ENCODE measurements around the gene MVB12B. TPM values are rescaled to one million over a fixed set of nuclear protein-coding genes. Genes with fewer than 3 reads are reported as not detected.

The MVB12B gene
- total RNA-seq, 1 donor = 9.4 TPM

DNA sequence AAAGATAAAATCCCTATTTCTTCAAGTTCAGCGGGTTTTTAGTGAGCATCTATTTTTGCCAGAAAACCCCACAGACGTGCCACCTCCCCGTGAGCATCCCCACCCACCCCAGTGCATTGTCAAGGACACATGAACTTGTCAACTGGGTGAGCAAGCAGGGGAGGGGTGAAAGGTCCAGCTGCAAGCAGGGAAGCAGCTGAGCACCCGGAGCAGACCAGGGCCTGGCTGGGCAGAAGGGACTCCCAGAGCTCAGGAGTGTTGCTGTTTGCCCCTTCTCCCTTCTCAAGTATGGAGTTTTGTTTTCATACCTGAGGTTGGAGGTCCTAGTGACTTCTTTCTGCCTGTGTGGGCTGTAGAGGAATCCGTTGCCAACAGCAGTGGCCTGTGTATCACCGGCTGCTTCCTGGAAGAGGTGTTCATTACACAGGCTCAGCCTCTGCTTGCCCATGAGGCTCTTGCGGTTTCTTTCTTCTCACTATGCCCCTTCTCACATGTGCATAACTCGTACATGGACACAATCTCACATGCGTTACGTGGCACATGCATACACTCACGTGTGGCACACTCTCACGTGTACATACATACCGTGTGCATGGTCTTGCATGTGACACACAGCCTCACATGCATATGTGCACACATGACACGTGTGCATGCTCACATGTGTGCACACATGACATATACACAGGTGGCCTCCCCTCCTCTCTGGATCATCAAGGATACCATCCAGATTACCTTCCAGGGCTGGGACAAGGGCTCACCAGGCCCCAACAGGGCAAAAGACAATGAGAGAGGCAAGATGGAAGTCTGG lies 126.7 kb downstream of the MVB12B start:
- no peaks in the 10 kb centered on the region for H3K4me1 ChIP-seq (ENCODE audit: insufficient read depth, low read length)
- no peak overlapping the region for H3K4me3 ChIP-seq (ENCODE audit: low read length)
- no peaks in the 10 kb centered on the region for H3K27me3 ChIP-seq (ENCODE audit: insufficient read depth, low read length)

DNA sequence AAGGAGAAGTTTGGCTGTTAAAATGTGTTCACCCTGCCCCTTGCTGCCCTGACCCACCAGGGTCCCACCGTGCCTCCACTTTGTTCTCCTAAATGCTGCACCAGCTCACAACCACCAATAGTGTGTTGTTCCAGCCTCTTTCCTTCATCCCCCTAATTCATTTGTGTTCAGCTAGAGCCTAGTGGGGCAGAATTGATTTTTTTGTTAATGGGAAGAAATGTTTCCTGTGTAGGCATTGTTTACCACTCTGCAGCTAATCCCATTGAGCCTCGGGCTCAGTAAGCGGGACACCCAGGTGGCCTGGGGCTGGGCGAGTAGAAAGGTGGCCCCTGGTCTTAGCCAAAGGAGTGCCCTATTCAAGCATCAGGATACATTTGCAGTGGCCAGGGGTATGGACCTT lies 127.6 kb downstream of the MVB12B start:
- Histone ChIP-seq H3K9me3 (ENCODE audit: low read depth, low read length) (no peaks in the 10 kb centered on the region), H3K4me1 (ENCODE audit: insufficient read depth, low read length) (no peaks in the 10 kb centered on the region), H3K4me3 (ENCODE audit: low read length) (no peak overlapping the region), H3K27me3 (ENCODE audit: insufficient read depth, low read length) (no peaks in the 10 kb centered on the region)

More for the DNA sequence above, 126.7 kb downstream of the MVB12B start:
- H3K9me3 ChIP-seq (ENCODE audit: low read depth, low read length) = no peaks in the 10 kb centered on the region

DNA sequence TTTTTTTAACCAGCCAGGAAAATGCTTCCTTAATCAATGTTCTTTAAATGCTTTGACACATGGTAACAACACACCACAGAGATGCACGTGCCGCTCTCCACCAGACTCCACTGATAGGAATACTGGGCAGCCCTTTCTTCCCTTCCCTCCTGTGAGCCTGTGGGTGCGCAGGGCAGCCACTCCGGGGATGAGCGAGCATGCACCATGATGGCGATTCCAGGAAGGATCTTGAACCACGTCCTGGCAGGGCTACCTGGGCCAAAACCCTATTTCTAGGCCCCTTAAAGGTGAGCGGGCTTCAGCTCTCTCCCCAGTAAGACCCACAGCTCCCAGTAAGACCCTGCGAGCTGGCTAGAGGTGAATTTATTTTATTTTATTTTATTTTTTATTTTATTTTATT lies 128.2 kb downstream of the MVB12B start:
- H3K4me1 ChIP-seq (ENCODE audit: insufficient read depth, low read length) = no peaks in the 10 kb centered on the region
- H3K4me3 ChIP-seq (ENCODE audit: low read length) = no peak overlapping the region
- H3K27me3 ChIP-seq (ENCODE audit: insufficient read depth, low read length) = no peaks in the 10 kb centered on the region
- H3K9me3 ChIP-seq (ENCODE audit: low read depth, low read length) = no peaks in the 10 kb centered on the region

DNA sequence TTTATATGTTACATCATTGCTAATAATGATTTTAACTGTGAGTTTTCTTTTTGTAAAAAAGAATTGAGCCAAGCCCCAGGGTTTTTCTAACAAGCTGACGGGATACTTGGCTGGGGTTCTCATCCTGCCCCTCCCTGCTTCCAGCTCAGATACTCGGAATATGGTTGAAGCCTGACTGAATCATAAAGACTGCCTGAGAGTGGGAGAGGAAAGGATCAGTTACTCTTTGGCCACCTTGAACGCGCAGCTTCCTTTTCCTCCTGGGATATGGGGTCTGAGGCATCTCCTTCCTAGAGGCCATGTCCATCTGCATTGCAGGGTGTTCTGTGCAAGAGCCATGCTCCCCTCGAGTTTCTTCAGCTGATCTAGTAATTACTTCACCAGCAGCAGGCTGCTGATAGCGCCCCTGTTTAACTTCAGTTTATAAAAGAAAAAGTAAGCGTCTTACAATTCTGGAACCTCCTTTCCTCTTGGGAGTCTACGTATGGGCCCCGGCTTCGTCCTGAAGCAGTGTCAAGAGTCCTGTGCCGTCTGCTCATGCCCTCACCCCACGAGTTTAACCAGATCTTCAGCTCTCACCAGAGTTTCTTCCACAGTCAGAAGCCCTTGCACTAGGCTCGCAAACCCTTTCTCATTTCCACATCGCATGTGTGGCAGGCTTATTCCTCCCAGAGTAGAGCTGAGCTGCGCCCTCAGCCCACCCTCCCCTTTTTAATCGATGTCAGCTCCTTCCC lies 130.0 kb downstream of the MVB12B start:
- Histone ChIP-seq H3K9me3 (ENCODE audit: low read depth, low read length) (no peaks in the 10 kb centered on the region), H3K4me1 (ENCODE audit: insufficient read depth, low read length) (no peaks in the 10 kb centered on the region), H3K27me3 (ENCODE audit: insufficient read depth, low read length) (no peaks in the 10 kb centered on the region), H3K4me3 (ENCODE audit: low read length) (no peak overlapping the region)

DNA sequence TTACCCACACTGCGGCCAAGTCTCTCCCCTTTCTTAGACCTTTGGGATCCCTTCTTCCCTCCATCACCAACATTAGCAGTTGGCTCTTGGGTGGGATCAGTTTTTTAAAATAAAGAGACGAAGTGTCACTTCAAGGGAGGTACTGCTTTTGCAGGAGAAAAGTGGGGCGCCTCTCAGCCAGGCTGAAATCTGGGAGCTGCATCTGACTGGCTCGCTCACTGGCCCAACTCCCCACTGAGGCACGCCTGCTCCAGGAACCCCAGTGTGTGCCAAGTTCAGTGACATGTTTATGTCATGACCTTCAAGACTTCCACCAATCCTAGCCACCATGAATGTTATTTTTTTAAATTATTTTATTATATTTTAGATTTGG lies 130.5 kb downstream of the MVB12B start:
- H3K9me3 ChIP-seq (ENCODE audit: low read depth, low read length) = no peaks in the 10 kb centered on the region
- no peaks in the 10 kb centered on the region for H3K27me3 ChIP-seq (ENCODE audit: insufficient read depth, low read length)
- no peak overlapping the region for H3K4me3 ChIP-seq (ENCODE audit: low read length)

DNA sequence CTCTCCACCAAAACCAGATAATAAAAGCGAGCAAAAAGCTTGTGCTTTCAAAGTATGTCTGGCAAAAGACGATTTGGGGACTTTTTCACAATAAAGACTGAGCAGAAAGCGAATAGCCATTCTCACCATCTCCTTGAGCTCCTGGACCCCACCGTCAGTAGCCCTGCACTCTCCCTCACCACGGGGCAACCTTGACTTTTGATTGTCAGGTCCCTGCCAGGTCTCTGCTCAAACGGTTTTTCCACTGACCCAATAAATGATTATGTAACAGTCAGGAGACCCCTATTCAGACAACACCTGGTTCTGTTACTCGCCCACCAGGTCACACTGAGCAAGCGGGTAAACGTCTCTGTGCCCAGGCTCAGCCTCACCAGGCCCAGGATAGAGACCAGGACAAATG lies 131.3 kb downstream of the MVB12B start:
- Histone ChIP-seq H3K4me1 (ENCODE audit: insufficient read depth, low read length) (no peaks in the 10 kb centered on the region), H3K9me3 (ENCODE audit: low read depth, low read length) (no peaks in the 10 kb centered on the region), H3K4me3 (ENCODE audit: low read length) (no peak overlapping the region), H3K27me3 (ENCODE audit: insufficient read depth, low read length) (no peaks in the 10 kb centered on the region)

More for the DNA sequence above, 130.5 kb downstream of the MVB12B start:
- H3K4me1 ChIP-seq (ENCODE audit: insufficient read depth, low read length) = no peaks in the 10 kb centered on the region

DNA sequence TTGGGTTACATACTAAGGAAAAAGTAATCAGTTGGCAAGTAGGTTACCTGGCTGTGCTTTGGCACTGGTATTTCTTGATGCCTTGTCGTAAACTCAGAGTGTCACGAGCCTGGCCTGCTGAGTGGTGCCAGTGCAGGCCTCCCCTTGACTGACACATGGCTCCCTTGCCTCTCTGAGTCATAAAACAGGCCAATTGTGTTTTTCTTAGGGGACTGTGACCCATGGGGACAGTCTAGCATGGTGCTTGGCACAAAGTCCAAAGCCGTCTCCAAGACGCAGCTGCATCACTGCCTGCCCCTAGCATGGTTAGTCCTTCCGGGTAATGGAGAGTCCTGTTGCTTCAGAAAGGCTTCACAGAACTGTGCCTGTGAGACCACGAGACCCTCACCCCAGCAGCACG lies 132.5 kb downstream of the MVB12B start:
- no peak overlapping the region for H3K4me3 ChIP-seq (ENCODE audit: low read length)
- no peaks in the 10 kb centered on the region for H3K9me3 ChIP-seq (ENCODE audit: low read depth, low read length)
- no peaks in the 10 kb centered on the region for H3K4me1 ChIP-seq (ENCODE audit: insufficient read depth, low read length)
- no peaks in the 10 kb centered on the region for H3K27me3 ChIP-seq (ENCODE audit: insufficient read depth, low read length)

DNA sequence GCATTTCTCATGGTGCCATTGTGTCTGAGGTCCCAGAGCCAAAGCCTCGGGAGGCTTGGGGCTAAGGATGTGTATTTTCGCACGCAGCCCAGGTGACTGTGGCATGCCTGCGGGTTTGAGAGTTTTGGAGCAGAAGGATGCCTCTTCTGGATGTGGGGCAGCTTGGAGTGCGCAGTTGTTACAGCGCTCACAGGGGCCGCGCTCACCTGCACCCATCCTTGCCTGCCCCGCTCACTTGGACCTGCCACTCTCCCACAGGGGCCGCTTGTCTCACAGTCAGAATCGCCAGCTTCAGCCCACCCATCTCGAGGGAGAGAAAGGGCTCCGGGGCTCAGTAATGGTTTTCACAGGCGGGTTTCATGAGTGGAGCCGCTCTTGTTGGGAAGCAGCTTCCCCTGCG lies 132.9 kb downstream of the MVB12B start:
- H3K27me3 ChIP-seq (ENCODE audit: insufficient read depth, low read length) = no peaks in the 10 kb centered on the region
- H3K9me3 ChIP-seq (ENCODE audit: low read depth, low read length) = no peaks in the 10 kb centered on the region
- H3K4me1 ChIP-seq (ENCODE audit: insufficient read depth, low read length) = no peaks in the 10 kb centered on the region
- no peak overlapping the region for H3K4me3 ChIP-seq (ENCODE audit: low read length)

DNA sequence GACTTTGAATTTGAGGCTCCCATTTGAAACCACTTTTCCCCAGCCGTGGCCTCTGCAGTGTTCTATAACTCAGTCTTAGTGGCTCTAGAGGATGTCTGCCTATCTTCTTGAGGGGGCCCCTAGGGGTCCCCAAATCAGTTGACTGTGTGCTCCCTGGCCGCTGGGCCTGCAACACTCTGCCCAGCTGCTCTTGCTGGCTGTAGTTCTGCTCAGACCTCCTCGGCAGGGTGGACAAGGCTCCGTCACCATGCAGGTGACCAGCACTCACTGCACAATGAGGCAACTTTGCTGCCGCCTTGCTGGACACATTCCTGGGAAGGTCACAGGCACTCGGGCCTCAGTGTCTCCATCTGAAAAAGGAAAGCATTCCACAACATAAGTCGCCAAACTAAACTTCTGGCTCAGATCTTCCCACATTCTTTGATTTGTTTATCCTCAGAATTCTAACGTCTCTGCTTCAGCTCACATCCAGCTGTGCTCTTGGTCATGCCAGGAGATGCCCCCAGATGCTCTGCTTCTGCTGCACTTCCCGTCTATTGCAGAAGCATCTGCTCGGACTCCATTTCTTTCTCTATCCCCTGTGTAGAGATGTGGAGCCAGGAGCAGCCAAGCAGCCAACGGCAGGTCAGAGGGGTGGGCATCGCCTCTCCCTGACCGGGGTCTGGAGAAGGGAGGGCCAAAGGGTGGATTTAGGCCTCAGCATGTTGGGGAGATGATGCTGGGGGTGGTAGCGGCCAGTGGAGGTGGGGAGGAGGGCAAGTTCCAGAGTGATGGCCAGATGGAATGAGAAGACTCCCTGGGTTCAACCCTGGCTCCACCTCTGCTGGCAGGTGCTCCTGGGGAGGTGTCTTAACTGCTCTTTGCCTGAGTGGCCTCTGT lies 133.6 kb downstream of the MVB12B start:
- H3K4me1 ChIP-seq (ENCODE audit: insufficient read depth, low read length) = no peaks in the 10 kb centered on the region
- H3K4me3 ChIP-seq (ENCODE audit: low read length) = no peak overlapping the region
- H3K9me3 ChIP-seq (ENCODE audit: low read depth, low read length) = no peaks in the 10 kb centered on the region
- H3K27me3 ChIP-seq (ENCODE audit: insufficient read depth, low read length) = no peaks in the 10 kb centered on the region

DNA sequence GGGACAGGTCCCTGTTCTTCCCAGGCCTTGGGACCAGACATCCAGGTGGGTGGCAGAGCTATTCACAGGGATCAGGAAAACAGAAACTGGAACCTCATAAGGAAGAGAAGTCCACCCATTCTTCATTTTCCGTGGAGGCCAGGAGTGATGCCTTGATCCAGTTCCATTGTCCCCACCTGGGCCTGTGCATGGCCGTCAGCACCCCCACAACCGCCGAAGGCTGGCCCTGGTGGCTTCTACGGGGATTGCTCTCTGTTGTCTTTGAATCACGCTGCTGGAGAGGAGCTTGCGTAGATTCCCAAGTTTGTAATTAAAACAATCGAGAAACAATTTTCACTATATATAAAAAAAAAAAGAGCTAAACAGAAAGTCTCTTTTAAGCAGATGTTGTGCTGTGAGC lies 134.4 kb downstream of the MVB12B start:
- H3K4me1 ChIP-seq (ENCODE audit: insufficient read depth, low read length) = no peaks in the 10 kb centered on the region
- H3K4me3 ChIP-seq (ENCODE audit: low read length) = no peak overlapping the region
- no peaks in the 10 kb centered on the region for H3K9me3 ChIP-seq (ENCODE audit: low read depth, low read length)
- H3K27me3 ChIP-seq (ENCODE audit: insufficient read depth, low read length) = no peaks in the 10 kb centered on the region

DNA sequence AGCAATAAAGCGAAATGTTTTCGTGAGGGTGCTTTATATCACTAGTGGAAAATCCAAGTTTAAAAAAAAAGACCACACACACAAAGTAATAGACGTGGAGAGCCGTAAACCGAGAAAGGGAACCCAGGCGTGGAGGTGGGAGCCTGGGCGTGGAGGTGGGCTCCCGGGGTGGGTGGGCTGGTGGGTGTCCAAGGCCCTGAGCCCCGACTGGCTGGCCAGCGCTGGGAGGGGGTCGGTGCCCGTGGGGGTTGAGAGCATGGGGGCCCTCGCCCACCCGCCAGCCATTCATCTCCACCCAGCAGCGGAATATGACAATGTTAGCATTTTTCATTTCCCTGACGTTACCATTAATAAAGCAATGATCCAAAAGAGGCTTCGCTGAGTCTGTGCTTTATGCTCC lies 135.0 kb downstream of the MVB12B start:
- no peaks in the 10 kb centered on the region for H3K27me3 ChIP-seq (ENCODE audit: insufficient read depth, low read length)
- no peaks in the 10 kb centered on the region for H3K4me1 ChIP-seq (ENCODE audit: insufficient read depth, low read length)
- H3K4me3 ChIP-seq (ENCODE audit: low read length) = no peak overlapping the region
- no peaks in the 10 kb centered on the region for H3K9me3 ChIP-seq (ENCODE audit: low read depth, low read length)

DNA sequence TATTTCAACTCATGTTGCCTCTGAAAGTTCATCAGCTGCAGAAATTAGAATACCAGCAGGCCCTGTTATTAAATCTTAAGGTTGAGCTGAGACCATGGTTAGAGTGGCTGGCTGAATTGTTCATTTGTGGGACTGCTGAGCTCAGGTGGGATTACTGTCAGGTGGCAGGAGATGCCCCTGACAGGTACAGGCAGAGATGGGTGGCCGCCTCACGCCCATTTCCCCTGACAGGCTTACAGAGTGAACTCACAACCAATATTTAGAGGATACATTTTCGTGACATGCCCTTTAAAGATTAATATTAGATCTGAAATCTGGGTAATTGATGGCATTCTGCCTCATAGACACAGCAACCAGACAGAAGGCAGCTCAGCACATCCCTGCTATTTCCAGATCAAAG lies 136.0 kb downstream of the MVB12B start:
- peaks cover 7% of the 10 kb centered on the region for H3K4me1 ChIP-seq (ENCODE audit: insufficient read depth, low read length)
- no peak overlapping the region for H3K4me3 ChIP-seq (ENCODE audit: low read length)
- no peaks in the 10 kb centered on the region for H3K27me3 ChIP-seq (ENCODE audit: insufficient read depth, low read length)
- no peaks in the 10 kb centered on the region for H3K9me3 ChIP-seq (ENCODE audit: low read depth, low read length)

DNA sequence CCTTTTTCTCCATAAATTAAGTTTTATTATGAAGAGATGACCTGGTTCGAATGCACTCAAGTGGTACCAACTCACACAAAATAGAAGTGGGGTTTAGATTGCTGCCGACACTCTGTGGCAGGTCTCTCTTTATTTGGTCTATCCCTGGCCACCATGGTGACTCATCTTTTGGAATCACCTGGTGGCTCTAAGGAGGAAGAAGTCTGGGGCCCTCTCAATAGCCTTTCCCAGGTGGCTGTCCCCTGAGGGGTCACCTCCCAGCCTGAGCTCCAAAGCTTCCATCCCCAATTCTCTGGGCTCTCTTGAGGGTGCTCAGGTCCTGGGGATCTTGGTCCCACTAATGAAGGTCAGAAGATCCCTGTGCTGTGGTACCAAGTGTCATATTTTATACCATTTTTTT lies 136.8 kb downstream of the MVB12B start:
- Histone ChIP-seq H3K4me3 (ENCODE audit: low read length) (no peak overlapping the region), H3K4me1 (ENCODE audit: insufficient read depth, low read length) (peaks cover 15% of the 10 kb centered on the region), H3K9me3 (ENCODE audit: low read depth, low read length) (no peaks in the 10 kb centered on the region), H3K27me3 (ENCODE audit: insufficient read depth, low read length) (no peaks in the 10 kb centered on the region)

DNA sequence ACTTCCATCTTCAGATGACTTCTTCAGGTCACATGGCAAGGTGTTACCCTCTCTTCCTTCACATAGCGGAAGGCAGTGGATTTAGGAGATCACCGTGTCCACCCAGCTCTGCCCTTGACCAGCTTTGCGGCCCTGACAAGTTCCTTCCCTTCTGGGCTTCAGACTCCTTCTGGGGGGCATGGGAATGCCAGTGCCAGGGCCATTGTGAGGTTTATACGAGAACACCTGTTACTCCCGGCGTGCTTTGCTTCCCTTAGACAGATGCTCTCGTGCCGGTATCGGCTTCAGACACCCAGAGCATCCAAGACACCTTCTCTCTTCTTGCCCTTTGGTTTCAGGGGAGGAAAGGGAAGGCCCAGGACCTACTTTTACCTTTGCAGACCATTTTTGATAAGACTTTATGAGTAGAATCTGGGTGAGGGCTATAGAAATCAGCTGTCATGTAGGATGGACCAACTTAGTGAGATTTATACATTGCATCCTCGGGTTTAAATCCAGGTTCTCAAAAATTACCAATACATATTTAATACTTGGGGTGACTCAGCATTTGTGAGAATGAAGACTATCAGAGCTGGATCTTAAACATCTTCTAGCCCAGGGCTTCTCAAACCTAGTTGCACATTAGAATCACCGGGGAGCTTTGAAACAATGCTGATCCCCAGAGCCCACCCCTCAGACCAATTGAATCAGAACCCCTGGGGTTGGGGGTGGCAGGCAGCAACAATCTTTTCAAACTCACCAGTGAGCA lies 138.2 kb downstream of the MVB12B start:
- Histone ChIP-seq H3K4me1 (ENCODE audit: insufficient read depth, low read length) (peaks cover 30% of the 10 kb centered on the region), H3K27me3 (ENCODE audit: insufficient read depth, low read length) (no peaks in the 10 kb centered on the region), H3K9me3 (ENCODE audit: low read depth, low read length) (no peaks in the 10 kb centered on the region), H3K4me3 (ENCODE audit: low read length) (no peak overlapping the region)
